Lower leg skin (tissue), 4 donors: ENCODE data around the gene NEDD4L. TPM values are rescaled to one million over a fixed set of nuclear protein-coding genes. Genes with fewer than 3 reads are reported as not detected.

ENCODE experiments used
- DNase-seq, 2 donors: peaks; one replicate each; pipeline ENCODE4 v3.0.0-alpha.2; 2019; ENCODE audit warnings: low spot score in 2 of 2
- H3K4me3 ChIP-seq: fragments of 200-600 bp; sonication (generic); 2 replicates; pipeline ENCODE4 v1.5.1; 2017; ENCODE audit warnings: mild to moderate bottlenecking, low read depth; ENCODE audit not compliant: poor library complexity, severe bottlenecking
- CTCF ChIP-seq, 3 donors: fragments of 450-650 bp; IDR thresholded peaks; one replicate each; pipeline ENCODE4 v1.5.1; 2016; ENCODE audit warnings: antibody characterized with exemption in 3 of 3, mild to moderate bottlenecking in 3 of 3, moderate library complexity in 2 of 3
- POLR2A ChIP-seq, 2 donors: fragments of 450-650 bp; IDR thresholded peaks; one replicate each; pipeline ENCODE4 v1.6.1; 2016 to 2017; ENCODE audit warnings: antibody characterized with exemption in 2 of 2, mild to moderate bottlenecking in 1 of 2, moderate library complexity in 1 of 2
- WGBS, 2 donors: methylation state at CpG; one replicate each; pipeline ENCODE4 v1.1.5; 2018; 5-methylcytosine and 5-hydroxymethylcytosine counted together
- intact Hi-C: fragments of 100-400 bp; cut with DNase I; formaldehyde crosslinking; loops from one replicate; pipeline ENCODE4 v1.15.0; 2023; ENCODE audit warnings: low total_unique reads
- total RNA-seq, 4 donors: library from RNA; depleted of rRNA; stranded (reverse); fragments of >200 nt; gene quantifications; one replicate each; pipeline ENCODE4 v1.1.0, GENCODE V29; 2016

The NEDD4L gene
- total RNA-seq, 4 donors from 2014 or later, result 22.9 to 127 (median 35.0) TPM

DNA sequence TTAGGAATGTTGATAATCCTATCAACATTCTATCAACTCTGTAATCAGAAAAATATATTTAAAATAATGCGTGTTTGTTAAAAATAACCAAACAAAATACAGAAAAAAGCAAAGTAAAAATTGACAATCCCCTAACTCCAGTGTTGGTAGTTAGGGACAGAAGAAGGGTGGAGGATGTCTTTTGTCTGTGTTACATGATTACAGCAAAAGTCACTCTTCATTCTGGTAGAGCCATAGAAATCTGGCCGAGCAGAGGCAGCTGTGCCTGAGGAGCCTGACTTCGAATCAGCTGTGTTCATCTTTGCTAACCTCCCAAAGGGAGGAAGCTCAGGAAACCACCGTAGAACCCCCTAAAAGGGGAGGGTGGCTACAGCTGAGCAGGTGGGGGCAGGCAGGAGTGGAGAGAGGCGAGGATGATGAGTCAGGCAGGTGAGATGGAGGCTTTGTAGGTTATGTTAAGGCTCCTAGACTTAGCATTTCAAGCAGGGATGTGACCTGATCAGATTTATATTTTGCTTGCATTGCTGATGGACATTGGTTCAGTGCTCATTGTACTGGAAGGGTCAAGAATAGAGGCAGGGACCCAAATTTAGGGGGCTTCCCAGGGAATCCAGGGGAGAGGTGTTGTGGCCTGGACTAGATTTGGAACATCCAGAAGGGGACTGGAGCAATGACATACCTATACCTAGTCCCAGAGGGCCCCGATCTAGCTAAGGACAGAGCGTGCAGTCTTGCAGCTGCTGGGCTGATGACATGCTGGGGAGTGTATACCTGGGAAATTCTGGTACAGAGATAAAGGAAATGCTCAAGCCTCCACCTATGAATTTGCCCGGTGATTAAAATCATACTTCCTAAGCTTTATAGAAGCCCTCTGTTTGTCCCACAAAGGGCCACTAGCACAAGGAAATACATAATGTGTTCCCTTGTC lies 95.7 kb downstream of the NEDD4L start:
- no peak overlapping the region for H3K4me3 ChIP-seq
- no peak for TF ChIP-seq CTCF (IDR thresholded peaks at IDR 0.05)
- no peak for TF ChIP-seq POLR2A (IDR thresholded peaks at IDR 0.05)
- DNase-seq, result no peak
- intact Hi-C loops, result no loop called here
- 75 to 76% methylated on average over 8 of the region's 8 CpGs for WGBS, 2 donors

- WGBS, 2 donors, result 77 to 83% methylated on average over 12 of the region's 12 CpGs
- DNase-seq, result peak in 1 of 2 donors; percentile 53
- no peak overlapping the region for H3K4me3 ChIP-seq
- TF ChIP-seq POLR2A (IDR thresholded peaks at IDR 0.05) (no peak), CTCF (IDR thresholded peaks at IDR 0.05) (no peak)
- intact Hi-C loops, result no loop called here
These were observed 96.6 kb downstream of the NEDD4L start for GRCh38 chr18:58140387-58141325.

DNA sequence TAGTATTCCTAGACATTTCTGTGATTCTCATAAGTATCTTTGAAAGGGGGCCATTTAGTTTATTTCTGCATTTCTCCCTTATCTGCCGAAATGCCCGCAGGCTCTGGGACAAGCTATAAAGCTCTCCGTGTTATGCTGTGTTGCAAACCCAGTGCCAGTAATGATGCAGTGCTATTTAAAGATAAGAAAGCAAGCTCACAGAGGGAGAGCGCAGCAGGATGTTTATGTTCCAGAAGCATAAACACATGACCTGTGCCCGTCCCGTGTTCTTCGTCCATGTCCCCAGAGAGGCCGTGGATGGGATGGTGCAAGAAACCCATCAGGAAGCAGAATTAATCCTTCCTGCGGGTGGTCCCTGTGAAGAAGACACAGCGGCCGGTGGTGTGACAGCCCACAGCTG lies 99.4 kb downstream of the NEDD4L start:
- WGBS, 2 donors, result 81 to 87% methylated on average over 11 of the region's 11 CpGs
- intact Hi-C loops, result no loop called here
- no peak overlapping the region for H3K4me3 ChIP-seq
- TF ChIP-seq POLR2A (IDR thresholded peaks at IDR 0.05) (no peak), CTCF (IDR thresholded peaks at IDR 0.05) (no peak)
- DNase-seq, result peak in 1 of 2 donors; percentile 23

GRCh38 chr18:58144106-58144505 lies 100.1 kb downstream of the NEDD4L start:
- TF ChIP-seq CTCF (IDR thresholded peaks at IDR 0.05), result no peak
- no peak for TF ChIP-seq POLR2A (IDR thresholded peaks at IDR 0.05)
- intact Hi-C loops, result no loop called here
- DNase-seq, result peak in 1 of 2 donors; percentile 54
- WGBS, 2 donors, result 94% methylated on average over 4 of the region's 4 CpGs
- no peak overlapping the region for H3K4me3 ChIP-seq

DNA sequence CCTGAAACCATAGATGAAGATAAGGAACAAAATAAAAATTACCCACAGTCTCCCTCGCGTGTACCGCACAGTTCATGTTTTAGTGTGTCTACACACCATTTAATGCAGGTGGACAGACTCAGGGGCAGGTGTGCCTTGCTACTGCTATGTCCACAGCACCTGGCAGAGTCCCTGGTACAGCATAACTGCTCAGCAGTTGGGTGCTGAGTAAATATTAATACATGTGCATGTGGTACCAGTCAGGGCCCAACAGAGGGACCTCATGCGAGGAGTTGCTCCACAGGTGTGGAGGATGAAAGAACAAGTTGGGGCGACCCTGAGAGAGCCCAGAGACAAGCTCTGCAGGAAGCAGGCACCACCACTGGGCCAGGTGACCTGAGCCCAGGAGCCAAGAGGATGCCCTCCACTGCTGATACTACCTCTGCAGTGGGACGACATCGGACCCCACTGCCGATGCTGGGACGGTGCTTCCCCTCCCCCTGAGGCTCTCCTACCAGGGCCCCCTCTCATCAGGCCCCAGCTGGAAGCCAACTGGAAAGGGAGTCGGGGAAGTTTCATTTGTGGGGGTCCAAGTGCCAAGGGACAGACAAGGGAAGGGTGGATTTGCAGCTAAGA lies 100.8 kb downstream of the NEDD4L start:
- 92 to 95% methylated on average over 10 of the region's 10 CpGs for WGBS, 2 donors
- H3K4me3 ChIP-seq, result no peak overlapping the region
- TF ChIP-seq POLR2A (IDR thresholded peaks at IDR 0.05) (no peak), CTCF (IDR thresholded peaks at IDR 0.05) (no peak)
- DNase-seq, result peak in 1 of 2 donors; percentile 60
- intact Hi-C loops, result no loop called here
